ENCODE measurements around the gene TSEN54.

Gene TSEN54

DNA sequence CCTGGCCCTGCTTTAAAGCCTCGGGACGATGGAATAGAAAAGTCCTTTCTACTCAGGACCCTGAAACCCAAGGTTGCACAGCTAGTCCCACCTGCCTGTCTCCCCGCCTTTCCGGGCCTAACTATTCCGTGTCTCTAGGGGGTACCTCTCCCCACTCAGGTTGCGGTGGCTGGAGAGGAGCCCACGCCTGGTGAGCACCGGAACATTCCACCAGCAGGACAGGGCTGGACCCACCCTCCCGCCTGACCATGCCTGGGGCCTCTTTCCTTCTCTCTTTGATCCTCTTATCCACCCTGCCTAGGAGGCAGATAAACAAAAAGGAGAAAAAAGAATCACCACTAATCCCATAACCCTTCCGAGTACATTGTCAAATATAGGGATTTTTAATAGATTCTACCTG is 20.0 kb downstream of the TSEN54 start:
- TF ChIP-seq, protein P1, sequence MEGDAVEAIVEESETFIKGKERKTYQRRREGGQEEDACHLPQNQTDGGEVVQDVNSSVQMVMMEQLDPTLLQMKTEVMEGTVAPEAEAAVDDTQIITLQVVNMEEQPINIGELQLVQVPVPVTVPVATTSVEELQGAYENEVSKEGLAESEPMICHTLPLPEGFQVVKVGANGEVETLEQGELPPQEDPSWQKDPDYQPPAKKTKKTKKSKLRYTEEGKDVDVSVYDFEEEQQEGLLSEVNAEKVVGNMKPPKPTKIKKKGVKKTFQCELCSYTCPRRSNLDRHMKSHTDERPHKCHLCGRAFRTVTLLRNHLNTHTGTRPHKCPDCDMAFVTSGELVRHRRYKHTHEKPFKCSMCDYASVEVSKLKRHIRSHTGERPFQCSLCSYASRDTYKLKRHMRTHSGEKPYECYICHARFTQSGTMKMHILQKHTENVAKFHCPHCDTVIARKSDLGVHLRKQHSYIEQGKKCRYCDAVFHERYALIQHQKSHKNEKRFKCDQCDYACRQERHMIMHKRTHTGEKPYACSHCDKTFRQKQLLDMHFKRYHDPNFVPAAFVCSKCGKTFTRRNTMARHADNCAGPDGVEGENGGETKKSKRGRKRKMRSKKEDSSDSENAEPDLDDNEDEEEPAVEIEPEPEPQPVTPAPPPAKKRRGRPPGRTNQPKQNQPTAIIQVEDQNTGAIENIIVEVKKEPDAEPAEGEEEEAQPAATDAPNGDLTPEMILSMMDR (IDR thresholded peaks at IDR 0.05; ENCODE audit: insufficient read depth, low read length, poor library complexity, severe bottlenecking) = no peak
- no peak for DNase-seq (ENCODE audit: extremely low read depth, insufficient read length)
- H3K27me3 ChIP-seq (replicated peaks; ENCODE audit: control insufficient read depth, insufficient read depth, low read length) = no peaks in the 10 kb centered on the region
- no peaks in the 10 kb centered on the region for H3K36me3 ChIP-seq (ENCODE audit: control insufficient read depth, insufficient read depth, low read length)
- no peak overlapping the region for H3K4me3 ChIP-seq (replicated peaks; ENCODE audit: low read depth, low read length)

DNA sequence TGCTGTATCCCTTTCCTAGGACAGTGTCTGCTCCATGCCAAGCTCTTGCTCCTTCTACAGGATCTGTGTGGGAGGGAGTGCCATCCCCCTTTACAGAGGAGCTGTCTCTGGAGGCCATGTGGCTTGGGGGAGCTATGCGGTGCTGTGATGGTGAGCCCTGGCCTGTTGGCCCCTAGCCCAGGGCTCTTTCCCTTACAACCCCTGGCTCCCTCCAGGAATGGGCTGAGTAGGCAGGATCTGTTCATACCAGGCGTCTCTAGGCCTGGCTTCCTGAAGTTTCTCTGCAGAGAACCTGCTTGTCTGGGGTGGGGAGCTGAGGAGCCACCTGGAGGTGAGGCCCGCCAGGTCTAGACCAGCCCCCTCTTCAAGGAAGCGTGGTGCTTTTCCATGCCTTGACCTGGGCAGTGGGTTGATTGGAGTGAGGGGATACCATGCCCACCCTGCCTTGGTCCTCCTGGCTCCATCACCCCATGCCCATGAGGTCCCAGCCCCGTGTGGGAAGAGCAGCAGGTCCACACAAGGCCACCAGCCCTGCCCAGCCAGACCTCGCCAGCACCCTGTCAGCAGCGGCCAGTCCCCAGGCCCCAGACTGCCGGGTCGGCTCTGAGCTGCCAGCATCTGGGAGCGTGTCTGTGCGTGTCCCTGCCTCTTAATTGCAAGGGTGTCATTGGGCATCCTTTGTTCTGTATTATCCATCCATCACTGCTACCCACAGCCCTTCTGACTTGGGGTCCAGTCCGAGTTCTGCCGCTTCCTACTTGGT is 23.8 kb downstream of the TSEN54 start:
- DNase-seq (ENCODE audit: extremely low read depth, insufficient read length) = no peak
- no peaks in the 10 kb centered on the region for H3K27me3 ChIP-seq (replicated peaks; ENCODE audit: control insufficient read depth, insufficient read depth, low read length)
- H3K36me3 ChIP-seq (ENCODE audit: control insufficient read depth, insufficient read depth, low read length) = no peaks in the 10 kb centered on the region
- TF ChIP-seq, protein P1 (IDR thresholded peaks at IDR 0.05; ENCODE audit: insufficient read depth, low read length, poor library complexity, severe bottlenecking) = no peak
- H3K4me3 ChIP-seq (replicated peaks; ENCODE audit: low read depth, low read length) = no peak overlapping the region

DNA sequence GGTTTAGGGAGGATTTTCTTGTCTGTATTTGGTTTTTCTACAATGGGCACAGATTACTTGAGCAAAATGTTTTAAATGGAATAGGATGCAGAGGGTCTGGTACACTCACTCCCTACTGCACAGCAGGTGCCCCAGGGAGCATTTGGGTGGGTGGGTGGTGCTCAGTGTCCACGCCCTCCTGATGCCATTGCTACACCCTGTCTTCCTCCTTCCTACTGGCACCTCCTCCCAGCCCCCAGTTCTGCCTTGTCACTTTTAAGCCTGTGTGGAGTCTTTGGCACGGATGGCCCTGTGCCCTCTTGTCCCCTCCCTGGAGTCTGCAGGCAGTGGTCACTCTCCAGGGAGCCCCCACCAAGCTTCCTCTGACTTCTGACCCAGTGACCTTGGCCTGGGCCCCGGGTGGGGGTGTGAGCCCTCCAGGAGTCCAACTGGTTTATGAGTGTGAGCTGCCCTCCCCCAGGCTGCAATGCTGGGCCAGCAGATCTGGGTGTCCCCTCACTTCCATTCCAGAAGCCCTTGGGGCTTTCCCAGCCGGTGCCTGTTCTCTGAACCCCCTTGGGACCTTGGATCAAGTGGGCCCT is 24.7 kb downstream of the TSEN54 start:
- no peak for DNase-seq (ENCODE audit: extremely low read depth, insufficient read length)
- TF ChIP-seq, protein P1 (IDR thresholded peaks at IDR 0.05; ENCODE audit: insufficient read depth, low read length, poor library complexity, severe bottlenecking) = no peak
- Histone ChIP-seq H3K4me3 (replicated peaks; ENCODE audit: low read depth, low read length) (no peak overlapping the region), H3K27me3 (replicated peaks; ENCODE audit: control insufficient read depth, insufficient read depth, low read length) (no peaks in the 10 kb centered on the region), H3K36me3 (ENCODE audit: control insufficient read depth, insufficient read depth, low read length) (no peaks in the 10 kb centered on the region)

DNA sequence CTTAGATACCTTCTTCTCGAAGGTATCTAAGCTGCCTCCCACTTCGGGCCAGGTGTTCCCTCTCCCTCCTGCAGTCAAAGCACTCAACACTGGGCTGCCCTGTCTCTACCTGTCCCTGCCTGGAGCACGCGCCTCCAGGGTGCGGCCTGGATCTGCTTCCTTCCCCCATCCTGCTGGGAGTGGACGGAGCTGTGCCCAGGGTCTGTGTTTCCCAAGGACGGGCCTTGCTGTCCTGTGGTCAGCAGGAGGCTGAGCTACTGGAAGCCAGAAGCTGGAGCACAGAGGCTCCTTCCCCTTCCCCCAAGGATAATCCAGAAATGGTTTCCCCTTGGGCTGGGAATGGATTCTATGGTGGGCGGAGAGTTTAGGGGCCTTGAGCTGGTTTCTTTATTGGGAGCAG is 25.9 kb downstream of the TSEN54 start:
- TF ChIP-seq, protein P1 (IDR thresholded peaks at IDR 0.05; ENCODE audit: insufficient read depth, low read length, poor library complexity, severe bottlenecking) = no peak
- Histone ChIP-seq H3K27me3 (replicated peaks; ENCODE audit: control insufficient read depth, insufficient read depth, low read length) (no peaks in the 10 kb centered on the region), H3K4me3 (replicated peaks; ENCODE audit: low read depth, low read length) (no peak overlapping the region), H3K36me3 (ENCODE audit: control insufficient read depth, insufficient read depth, low read length) (no peaks in the 10 kb centered on the region)
- DNase-seq (ENCODE audit: extremely low read depth, insufficient read length) = no peak

DNA sequence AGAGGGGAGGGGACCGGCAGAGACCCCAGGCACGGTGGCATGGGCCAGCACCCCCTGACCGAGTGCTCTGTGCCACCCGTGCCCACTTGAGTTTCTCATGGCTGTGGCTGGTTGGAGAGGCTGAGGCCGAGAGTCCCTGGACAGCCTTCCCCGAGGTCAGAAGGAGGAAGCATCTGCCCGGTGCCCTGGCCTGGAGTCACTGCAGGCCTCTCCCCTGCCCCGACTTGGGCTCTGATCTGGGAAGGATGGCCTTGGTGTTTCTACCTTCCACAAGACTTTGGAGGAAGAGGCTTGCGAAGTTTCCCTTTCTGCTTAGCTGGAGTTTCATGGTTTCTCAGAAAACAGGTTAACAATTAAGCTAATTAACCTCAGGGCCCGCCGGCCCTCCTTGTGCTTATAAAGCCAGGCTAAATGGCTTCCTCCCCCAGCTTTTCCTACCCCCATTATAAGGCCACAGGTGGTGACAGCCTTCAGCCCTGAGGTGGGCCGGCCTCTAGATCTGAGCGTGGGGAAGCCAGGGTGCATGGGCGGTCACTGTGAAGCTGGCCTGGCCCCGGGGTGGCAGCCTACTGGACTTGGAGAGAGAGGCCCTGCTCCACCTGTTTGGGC is 26.5 kb downstream of the TSEN54 start:
- Histone ChIP-seq H3K27me3 (replicated peaks; ENCODE audit: control insufficient read depth, insufficient read depth, low read length) (no peaks in the 10 kb centered on the region), H3K4me3 (replicated peaks; ENCODE audit: low read depth, low read length) (no peak overlapping the region), H3K36me3 (ENCODE audit: control insufficient read depth, insufficient read depth, low read length) (no peaks in the 10 kb centered on the region)
- TF ChIP-seq, protein P1 (IDR thresholded peaks at IDR 0.05; ENCODE audit: insufficient read depth, low read length, poor library complexity, severe bottlenecking) = no peak
- no peak for DNase-seq (ENCODE audit: extremely low read depth, insufficient read length)

Data from GM06990 (cell line).